ENCODE measurements around the gene LRMDA.

- TF ChIP-seq CTCF (IDR thresholded peaks at IDR 0.05): no peak
- no peak for TF ChIP-seq POLR2AphosphoS5 (IDR thresholded peaks at IDR 0.05)
- no peak for TF ChIP-seq EP300 (IDR thresholded peaks at IDR 0.05)
These were observed 1127.2 kb downstream of the LRMDA start for GRCh38 chr10:76558586-76558985.
